K562 (cell line): Measurements from ENCODE around the gene ATP2A3.

Source experiments
- BHLHE40 ChIP-seq: IDR thresholded peaks from 2 replicates; pipeline ENCODE4 v1.6.1; 2011; ENCODE audit warnings: low read length, improper control_type of control experiment
- CEBPZ ChIP-seq: fragments of 150-350 bp; IDR thresholded peaks from 2 replicates; pipeline ENCODE4 v1.6.1; 2014; ENCODE audit warnings: low read depth, mild to moderate bottlenecking, low read length, borderline replicate concordance
- EHMT2 ChIP-seq: fragments of 450-650 bp; IDR thresholded peaks from 2 replicates; pipeline ENCODE4 v1.6.1; 2018; ENCODE audit warnings: antibody characterized with exemption
- PKNOX1 ChIP-seq: fragments of 450-650 bp; IDR thresholded peaks from 2 replicates; pipeline ENCODE4 v1.6.1; 2016
- POLR2AphosphoS5 ChIP-seq: IDR thresholded peaks from 2 replicates; pipeline ENCODE4 v1.6.1; 2011; ENCODE audit warnings: mild to moderate bottlenecking, low read depth, low read length, moderate library complexity; ENCODE audit not compliant: control insufficient read depth, insufficient read depth
- SIRT6 ChIP-seq: IDR thresholded peaks from one replicate; pipeline ENCODE4 v1.6.1; 2012; ENCODE audit warnings: low read depth, mild to moderate bottlenecking, control low read depth, inconsistent platforms, low read length, moderate library complexity
- ZNF175 ChIP-seq: fragments of 200-800 bp; sonication (Bioruptor generic); IDR thresholded peaks from 2 replicates; pipeline ENCODE4 v1.6.1; 2016; ENCODE audit warnings: low read depth, mild to moderate bottlenecking, missing genetic modification characterization, missing compliant biosample characterization

DNA sequence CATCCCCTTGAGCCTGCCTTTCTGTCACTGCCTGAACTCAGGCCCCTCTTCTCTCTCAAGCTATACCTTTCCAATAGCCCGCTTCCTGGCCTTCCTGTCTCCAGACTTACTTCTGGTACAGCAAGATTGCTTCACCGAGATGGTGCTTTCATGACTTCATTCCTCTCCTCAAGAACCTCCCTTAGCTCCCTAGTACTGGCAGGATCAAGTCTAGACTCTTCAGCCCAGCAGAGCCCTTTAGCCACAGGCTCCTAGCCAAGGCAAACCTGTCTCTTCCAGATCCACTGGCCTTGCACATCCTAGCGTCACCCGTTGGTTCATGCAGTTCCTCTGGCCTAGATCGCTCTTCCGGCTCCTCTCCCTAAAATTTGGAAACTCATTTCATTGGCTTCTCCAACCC lies 6.4 kb upstream of the ATP2A3 start:
- no peak for TF ChIP-seq EHMT2
- TF ChIP-seq SIRT6: no peak
- TF ChIP-seq PKNOX1: no peak
- no peak for TF ChIP-seq ZNF175
- TF ChIP-seq POLR2AphosphoS5: no peak
- TF ChIP-seq CEBPZ: no peak
- TF ChIP-seq BHLHE40: no peak
